Fibroblast of skin of right quadriceps (primary cell): ENCODE results near the gene MROH7.

Experiments
- DNase-seq: peaks from one replicate; pipeline ENCODE4 v3.0.0-alpha.2; 2013

MROH7 gene

GRCh38 chr1:54744696-54745095 lies 103.1 kb downstream of the MROH7 start:
- no peak for DNase-seq

- no peak for DNase-seq
Observed at GRCh38 chr1:54745274-54745673, 103.7 kb downstream of the MROH7 start.

GRCh38 chr1:54745864-54746263 lies 104.3 kb downstream of the MROH7 start:
- DNase-seq = no peak

- no peak for DNase-seq
Observed at GRCh38 chr1:54748094-54748835, 106.7 kb downstream of the MROH7 start.

GRCh38 chr1:54750596-54750995 lies 109.0 kb downstream of the MROH7 start:
- DNase-seq = no peak

- no peak for DNase-seq
Observed at GRCh38 chr1:54751426-54751825, 109.8 kb downstream of the MROH7 start.

- no peak for DNase-seq
Observed at GRCh38 chr1:54754045-54754444, 112.5 kb downstream of the MROH7 start.

- DNase-seq = no peak
Observed at GRCh38 chr1:54754486-54755285, 113.1 kb downstream of the MROH7 start.

- no peak for DNase-seq
Observed at GRCh38 chr1:54757833-54758232, 116.2 kb downstream of the MROH7 start.

GRCh38 chr1:54758678-54759348 lies 117.2 kb downstream of the MROH7 start:
- DNase-seq = no peak
